GM04503 (cell line): Measurements from ENCODE around the gene CDC45.

Source experiments
- DNase-seq: peaks from one replicate; pipeline ENCODE4 v3.0.0-alpha.2; 2012; ENCODE audit warnings: low read depth

The CDC45 gene

DNA sequence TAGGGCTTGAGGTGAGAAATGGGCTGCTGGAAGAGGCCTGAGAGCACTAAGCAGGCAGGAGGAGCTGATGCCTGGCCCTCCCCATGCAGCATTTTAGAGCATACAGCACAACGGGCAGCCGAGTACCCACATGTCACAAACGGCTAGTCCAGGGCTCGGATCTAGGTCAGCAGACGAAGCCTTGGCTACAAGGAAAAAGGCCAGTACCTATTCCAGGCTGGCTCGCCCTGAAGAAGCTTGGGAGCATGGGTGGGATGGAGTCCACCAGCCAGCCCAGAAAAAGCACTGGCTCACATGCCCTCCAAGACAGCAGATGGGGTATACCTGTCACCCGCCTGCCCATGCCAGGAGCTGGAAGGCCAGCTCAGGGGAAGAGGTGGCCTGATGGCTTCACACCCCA is 10.3 kb upstream of the CDC45 start:
- no peak for DNase-seq

DNA sequence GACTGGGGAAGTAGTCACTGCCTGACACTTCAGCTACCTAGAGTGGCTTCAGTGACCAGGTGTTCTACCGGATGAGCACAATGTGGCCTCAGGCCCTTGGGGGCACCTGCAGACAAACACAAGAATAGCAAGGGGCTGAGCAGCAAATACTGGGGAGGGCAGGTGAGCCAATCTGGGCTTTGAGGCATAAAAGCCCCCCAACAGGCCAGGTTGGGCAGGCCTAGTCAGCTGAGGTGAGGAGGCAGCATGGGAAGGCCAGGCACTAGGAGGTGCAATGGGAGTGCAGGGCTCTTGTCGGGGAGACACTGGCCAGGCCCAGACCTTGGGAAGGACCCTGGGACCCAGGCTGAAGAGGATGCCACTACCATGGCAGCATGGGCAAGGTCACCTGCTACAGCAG is 9.7 kb upstream of the CDC45 start:
- DNase-seq: no peak

DNA sequence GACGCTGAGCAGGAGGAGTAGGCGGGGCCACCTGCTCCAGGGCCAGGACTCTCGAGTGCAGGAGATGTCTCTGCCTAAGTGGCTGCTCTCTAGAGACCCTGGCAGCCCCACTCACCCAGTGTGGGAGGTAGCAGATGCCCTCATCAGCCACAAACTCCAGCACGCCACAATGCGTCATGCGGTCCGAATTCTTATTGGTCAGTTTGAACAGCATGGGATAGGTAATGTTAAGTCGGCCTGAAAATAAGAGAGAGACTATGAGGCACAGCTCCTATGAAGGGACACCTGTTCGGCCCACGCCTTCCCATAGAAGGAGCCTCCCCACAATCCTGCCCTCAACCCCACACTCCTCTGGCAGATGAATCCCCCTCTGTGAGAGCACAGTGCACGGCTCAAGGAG is 8.1 kb upstream of the CDC45 start:
- DNase-seq: no peak

DNA sequence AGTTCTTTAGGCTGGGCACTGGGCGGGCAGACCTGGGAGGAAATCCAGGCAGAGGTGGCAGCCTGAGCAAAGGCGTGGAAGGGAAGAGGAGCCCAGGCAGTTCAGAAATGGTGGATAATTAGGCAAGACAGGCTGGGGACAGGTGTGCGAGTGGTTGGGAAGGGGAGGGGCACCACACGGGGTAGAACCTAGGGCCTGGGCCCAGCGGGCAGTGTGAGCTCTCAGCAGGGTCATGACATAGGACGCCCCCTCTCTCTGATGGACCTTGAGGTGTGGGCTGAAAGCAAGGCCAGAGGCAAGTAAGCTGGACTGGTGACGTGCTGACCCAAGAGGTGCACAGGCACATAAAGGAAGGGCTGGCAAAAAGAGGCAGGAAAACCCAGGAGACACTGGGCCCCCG is 7.5 kb upstream of the CDC45 start:
- no peak for DNase-seq

DNA sequence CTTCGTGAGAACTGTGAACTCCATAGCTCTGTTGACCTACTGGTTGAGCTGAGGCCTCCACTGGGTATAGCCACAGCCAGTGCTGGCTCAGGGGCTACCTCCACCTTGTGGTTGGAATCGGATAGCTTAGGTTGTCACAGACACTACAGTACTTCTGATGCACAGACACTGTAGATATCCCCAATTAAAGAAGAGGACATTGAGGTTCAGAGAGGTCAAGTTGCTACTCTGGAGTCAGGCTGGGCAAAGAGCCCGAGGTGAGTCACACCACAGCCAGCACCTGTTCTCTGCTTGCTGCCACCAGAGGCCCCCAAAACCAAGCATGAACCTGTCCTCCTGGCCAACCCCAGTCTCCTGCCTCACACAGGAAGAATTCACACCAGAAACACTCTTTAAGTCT is 6.1 kb upstream of the CDC45 start:
- no peak for DNase-seq

DNA sequence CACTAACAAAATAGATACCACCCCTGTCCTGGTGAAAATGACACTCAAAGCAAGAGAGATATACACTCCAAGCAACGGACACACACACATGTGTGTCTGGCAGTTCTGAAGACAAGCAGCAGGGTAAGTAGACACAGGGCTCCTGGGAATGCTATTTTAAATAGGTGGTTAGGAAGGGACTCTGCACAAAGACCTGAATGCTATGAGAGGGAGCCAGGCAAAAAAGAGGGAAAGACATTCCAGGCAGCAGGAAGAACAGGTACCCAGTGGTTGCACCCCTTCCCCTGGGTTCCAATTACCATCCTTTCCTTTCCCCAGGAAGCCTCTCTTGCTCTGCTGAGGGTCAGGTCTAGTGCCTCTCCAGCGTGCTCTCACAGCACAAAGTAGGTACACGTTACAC is 3.7 kb upstream of the CDC45 start:
- no peak for DNase-seq

DNA sequence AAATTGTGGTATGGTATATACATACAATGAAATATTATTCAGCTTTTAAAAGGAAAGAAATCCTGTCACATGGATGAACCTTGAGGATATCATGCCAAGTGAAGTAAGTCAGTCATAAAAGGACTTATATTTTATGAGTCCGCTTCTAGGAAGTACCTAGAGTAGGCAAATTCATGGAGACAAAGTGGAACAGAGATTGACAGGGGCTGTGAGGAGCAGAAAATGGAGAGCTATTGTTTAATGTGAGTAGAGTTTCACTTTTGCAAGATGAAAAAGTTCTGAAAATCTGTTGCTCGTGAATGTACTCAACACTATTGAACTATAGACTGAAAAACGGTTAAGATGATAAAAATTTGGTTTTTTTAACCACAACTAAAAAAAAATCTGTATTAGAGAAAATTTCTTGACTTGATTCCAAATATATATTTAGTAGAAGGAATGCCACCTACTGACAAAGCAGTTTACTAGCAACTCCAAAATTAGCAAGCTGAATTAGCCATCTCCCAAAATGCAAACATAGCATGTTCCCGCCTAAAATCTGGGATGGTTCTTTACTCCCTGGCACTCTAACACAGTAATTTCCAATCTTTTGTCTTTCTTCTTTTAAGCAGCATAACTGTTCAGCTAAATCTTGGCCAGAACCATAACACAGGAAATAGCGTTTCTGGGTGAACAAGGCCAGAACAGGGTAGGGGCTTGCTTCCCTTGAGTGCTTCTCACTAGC is 2.2 kb upstream of the CDC45 start:
- DNase-seq: no peak

DNA sequence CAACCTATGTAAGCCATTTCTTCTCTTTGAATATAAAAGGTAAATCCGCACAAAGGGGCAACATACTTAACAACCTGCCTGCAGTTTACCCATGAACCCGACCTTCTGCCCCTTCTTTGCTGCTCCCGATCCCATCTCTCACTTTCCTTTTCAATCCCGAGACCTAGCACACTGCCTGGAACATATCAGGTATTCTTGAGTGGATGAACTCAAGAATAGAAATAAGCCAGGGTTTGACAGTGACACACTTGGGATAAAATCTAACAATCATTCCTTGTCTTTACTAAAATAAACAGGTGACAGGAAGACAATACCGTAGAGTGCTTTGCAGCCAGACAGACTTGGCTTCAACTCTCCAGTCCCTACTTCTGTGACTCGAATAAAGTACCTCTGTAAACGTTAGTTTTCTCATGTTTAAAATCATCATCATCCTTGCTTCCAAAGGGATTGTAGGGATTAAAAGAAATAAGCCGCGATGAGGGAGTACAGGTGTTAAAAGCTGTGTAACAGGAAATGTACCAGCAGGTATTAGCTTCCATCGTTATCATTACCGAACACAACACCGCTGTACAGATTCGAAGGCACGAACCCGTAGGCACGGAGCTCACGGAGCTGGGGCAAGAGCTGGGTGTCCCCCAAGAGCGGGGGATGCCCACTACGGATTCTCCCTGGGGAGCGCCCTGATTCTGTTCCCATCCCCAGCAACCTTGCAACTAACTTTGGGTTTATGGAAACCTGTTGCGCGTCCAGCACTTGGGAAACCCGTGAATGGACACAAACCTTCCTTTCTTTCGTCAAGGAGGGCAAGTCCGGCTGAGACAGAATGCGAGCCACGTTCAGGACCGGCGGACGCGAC is 1.4 kb upstream of the CDC45 start:
- no peak for DNase-seq

DNA sequence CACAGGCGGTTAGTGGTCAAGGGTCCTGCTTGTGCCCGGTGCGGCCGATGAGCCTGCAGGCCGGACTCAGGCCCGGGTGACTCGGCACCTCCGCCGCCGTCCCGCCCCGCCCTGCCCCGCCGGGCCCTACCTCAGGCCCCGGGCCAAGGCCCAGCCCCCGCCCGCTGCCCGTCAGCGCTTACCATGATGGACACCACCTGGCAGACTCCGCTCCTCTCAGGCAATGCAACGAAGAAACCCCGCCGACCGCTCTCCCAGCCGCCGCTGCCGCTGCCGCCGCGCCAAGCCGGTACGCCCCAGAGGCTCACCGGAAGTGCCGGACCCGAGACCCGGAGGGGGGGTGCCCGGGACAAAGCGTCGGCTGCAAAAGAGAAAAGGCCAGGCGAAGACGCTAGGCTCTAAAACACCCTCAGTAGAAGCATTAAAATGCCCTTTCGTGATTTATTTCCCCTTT is 792 bp upstream of the CDC45 start, which contains the start of gene UFD1:
Gene UFD1, minus strand, starts transcription at position 293 of the 454 bp plus-strand sequence. Its CDS starts 108 bp downstream, at position 185.
- no peak for DNase-seq

DNA sequence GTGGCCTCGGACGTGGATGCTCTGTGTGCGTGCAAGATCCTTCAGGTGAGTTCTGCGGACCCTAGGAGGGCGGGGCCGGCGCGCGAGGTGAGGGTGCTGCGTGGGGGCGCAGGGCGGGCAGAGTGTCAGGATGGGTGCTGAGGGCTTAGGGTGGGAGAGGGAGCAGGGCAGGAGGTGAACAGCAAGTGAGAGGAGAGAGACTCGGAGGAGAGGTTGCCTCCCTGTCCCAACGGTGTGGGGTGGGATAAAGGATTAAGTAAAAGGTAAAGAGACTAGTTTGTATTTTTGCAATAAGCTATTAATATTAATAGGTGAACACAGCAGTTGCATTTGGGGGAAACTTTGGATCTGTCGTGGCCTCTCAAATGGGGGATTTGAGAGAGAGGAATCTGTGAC is 451 bp downstream of the CDC45 start:
- no peak for DNase-seq

DNA sequence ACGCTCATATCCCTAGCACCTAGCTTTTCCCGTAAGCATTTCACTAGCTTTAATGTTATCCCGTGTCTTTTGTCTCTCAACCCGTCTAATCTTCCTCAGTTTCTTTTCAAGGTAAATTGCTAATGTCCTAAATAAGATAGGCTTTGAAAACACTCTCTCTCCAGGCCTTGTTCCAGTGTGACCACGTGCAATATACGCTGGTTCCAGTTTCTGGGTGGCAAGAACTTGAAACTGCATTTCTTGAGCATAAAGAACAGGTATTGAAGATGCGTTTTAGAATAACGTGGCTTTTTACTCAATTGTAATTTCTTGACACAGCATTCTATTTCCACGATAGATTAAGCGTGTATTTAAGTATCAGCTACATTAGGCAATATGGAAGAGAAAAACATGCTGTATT is 1.1 kb downstream of the CDC45 start:
- no peak for DNase-seq

DNA sequence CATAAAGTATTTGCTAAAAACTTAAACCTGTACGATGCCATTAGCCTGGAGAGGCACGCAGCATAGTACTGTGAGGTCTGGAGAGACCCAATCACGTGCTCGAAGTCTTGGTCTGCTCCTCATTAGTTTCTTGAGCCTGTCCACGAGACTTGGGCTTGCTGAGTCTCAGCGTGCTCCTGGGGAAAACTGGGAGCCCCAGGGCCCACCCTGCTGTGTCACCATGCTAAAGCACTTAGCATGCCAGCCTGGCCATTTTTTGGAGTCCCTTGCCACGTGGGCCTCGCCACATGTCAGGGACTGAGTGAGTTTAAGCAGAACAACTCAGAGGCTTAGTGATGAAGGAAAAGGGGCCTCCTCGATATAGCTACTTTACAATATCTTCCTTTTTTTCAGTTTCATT is 2.6 kb downstream of the CDC45 start:
- no peak for DNase-seq

DNA sequence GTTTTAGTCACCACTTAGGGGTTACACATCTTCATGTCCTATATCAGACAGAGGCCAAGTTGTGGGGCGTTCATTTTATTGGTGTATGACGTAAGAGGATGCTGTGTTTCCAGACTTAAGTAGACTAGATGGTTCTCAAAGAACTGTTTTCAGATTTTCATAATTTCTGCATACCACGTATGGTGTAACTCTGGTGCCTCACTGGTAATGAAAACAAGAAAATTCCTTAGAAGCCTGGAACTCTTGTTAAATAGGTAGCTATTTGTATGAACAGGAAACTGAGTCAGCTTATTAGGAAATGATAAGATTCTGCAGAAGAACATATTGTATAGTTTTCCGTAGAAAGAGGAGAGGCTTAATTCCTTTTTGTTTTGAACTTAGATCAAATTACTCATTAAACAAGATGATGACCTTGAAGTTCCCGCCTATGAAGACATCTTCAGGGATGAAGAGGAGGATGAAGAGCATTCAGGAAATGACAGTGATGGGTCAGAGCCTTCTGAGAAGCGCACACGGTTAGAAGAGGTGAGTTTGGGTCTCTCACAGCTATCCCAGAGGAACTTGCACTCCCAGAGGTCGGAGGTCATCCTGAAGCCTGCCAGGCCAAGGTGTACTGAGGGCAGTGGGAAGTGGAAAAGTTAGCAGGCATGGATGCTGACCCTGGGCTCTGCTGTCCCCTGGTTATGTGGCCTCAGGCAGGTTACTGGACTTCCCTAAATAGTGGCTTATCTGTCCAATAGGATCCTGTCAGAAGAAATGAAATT is 3.9 kb downstream of the CDC45 start:
- peak; percentile 28 for DNase-seq

DNA sequence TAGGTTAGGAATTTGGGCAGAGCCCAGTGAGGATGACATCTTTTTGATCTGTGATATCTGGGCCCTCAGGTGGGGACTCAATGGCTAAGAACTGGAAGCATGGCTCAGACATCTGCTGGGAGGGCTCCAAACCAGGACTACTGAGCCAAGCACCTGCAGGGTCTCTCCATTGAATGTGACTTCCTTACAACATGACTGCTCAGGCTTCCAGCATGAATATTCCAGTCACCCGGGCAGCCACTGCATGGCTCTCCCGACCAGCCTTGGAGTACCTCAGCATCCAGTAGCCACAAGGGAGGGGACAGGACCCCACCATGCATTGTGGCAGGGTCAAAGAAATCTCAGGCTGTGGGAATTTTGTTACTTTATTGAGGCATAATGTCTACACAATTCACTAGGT is 8.6 kb downstream of the CDC45 start:
- DNase-seq: no peak

DNA sequence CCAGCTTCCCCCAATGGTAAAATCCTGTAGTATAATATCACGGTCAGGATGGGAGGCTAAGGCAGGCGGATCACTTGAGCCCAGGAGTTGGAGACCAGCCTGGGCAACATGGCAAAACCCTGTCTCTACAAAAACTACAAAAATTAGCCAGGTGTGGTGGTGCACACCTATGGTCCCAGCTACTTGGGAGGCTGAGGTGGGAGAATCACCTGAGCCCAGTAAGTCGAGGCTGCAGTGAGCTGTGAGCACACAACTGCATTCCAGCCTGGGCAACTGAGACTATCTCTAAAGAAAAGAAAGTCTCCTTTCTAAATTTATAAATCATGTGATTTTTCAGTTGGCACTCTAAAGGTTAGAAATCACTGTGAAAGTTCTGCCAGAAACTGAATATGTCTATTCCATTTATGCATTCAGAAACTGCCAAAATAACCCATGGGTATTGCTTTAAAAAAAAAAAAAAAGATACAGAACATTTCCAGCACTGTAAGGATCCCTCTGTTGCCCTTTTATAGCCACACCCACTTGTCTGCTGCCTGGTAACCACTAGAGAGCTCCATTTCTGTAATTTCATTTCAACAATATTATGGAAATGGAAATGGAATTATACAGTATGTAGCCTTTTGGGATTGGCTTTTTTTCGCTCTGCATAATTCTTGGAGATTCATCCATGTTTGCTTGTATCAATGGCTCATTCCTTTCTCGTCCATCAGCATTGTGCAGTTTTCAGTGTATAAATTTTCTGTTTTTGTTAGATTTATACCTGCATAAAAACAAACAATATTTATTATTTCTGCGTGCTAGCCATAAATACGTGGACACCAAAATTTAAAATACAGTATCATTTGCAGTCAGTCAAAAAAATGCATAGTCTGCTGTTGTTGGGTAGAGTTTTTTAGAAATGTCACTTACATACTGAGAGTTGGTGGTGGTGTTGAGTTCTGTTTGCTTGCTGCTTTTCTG is 9.4 kb downstream of the CDC45 start:
- no peak for DNase-seq

DNA sequence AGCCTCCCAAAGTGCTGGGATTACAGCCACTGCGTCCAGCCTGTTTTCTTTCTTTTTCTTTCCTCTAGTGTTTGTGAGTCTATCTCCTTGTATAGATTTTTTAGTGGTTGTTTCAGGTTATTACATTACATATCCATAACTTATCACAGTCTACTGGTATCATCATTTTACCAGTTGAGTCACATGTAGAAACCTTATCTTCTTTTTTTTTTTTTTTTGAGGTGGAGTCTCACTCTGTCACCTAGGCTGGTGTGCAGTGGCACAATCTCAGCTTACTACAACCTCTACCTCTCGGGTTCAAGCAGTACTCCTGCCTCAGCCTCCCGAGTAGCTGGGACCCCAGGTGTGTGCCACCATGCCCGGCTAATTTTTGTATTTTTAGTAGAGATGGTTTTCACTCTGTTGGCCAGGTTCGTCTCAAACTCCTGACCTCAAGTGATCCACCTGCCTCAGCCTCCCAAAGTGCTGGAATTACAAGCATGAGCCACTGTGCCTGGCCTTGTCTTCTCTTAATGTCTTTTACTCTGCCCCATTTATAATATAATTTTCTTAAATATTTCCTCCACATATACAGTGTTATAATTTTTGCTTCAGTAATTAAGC is 11.0 kb downstream of the CDC45 start:
- DNase-seq: no peak

DNA sequence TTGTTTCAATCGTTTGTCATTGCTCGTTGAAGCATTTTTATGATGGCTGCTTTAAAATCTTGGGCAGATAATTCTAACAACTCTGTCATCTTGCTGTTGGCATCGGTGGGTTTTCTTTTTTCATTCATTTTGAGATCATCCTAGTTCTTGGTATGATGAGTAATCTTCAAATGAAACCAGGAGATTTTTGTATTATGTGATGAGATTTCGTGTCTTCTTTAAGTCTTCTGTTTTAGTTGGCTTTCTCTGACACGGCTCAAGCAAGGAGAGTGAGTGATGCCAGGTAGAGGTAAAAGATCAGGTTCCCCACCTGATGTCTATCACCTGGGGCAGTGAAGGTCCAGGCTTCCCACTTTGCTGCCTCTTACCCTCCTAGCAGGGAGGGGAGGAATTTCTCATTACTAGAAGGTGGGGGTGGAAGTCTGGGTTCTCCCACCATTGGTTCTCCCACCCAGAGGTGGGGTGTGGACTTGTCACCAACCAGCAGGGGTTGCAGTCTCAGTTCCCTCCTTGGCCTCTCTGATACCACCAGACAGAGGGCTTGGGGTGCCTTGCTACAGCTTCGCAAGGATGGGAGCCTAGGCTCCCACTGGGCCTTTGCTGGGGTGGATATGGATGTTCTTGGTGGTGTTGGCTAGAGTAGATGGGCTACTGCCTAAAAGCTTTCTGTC is 12.9 kb downstream of the CDC45 start:
- no peak for DNase-seq

DNA sequence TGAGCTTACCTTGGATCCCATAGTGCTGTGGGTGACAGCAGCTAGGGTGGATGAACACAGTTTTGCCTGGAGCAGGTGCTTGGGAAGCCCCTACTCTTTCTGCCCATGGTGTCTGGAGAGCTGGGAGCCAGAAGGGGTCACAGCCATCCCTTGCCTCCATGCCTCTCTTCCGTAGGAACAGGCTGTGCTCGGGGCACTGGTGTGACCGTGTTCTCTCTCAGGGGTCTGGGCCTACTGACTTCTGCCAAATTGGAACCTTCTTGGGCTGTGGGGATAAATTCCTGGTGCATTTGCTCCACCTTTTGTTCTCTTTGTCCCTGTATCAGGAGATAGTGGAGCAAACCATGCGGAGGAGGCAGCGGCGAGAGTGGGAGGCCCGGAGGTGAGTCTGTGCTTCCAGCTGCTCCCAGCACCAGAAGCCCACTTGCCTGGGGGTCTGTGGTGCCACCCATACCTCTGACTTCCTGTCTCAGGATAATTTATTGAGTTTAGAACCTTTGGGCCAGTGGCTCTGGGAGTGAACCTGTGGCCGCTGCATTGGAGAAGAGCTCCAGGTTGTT is 14.4 kb downstream of the CDC45 start:
- DNase-seq: no peak

DNA sequence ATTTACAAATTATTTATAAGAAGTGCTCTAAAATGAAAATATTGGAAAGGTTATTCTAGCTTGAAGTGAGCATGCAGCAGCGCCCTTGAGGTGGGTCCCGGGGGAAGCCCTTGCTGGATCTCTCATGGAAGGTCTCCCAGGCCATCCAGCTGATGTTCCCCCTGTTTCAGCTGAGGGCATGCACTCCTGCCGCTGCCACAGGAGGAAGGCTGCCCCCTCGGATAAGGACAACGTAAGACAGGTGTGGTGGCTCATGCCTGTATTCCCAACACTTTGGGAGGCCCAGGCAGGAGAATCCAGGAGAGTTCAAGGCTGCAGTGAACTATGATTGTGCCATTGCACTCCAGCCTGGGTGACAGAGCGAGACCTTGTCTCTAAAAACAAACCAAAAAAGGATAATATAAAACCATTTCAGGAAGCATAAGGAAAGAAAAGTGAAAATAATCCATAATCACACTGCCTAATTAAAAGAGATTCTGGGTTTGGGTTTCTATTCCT is 15.0 kb downstream of the CDC45 start:
- DNase-seq: no peak
